NCI-H524 (cell line): ENCODE measurements around the gene S1PR5.
"Not testable (repeated sequence)": the region's sequence is repeated elsewhere in the genome, so short reads cannot be mapped to it uniquely, and the experiment has no call there.

Source experiments
- DNase-seq, 2 experiments: peaks; one replicate each; lab custom pipeline; 2025; lab: John Stamatoyannopoulos, UW

S1PR5 gene, protein sequence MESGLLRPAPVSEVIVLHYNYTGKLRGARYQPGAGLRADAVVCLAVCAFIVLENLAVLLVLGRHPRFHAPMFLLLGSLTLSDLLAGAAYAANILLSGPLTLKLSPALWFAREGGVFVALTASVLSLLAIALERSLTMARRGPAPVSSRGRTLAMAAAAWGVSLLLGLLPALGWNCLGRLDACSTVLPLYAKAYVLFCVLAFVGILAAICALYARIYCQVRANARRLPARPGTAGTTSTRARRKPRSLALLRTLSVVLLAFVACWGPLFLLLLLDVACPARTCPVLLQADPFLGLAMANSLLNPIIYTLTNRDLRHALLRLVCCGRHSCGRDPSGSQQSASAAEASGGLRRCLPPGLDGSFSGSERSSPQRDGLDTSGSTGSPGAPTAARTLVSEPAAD

DNA sequence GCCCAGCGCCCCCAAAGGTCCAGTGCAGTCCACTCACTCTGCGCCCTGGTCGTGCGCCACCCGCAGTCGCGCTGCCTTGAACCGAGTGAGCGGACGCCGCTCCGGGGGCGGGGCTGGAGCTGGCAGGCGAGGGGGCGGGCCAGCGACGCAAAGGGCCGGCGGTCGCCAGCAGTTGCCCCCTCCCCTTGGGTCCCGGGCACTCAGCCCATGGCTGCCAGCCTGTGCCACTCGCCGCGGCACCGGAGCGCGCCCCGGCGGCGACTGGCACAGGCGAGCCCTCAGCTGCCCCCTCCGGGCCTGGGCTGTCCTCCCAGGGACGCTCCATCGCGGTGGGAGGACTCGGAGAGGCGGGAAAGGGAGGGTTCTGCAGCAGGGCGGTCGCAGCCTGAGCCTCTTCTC, at the start of gene S1PR5:
Gene S1PR5 (minus strand): TSS at position 87 of the 399 bp plus-strand sequence. CDS start 2,436 bp downstream, outside the sequence.
- DNase-seq = peak; percentile 29 to 31

DNA sequence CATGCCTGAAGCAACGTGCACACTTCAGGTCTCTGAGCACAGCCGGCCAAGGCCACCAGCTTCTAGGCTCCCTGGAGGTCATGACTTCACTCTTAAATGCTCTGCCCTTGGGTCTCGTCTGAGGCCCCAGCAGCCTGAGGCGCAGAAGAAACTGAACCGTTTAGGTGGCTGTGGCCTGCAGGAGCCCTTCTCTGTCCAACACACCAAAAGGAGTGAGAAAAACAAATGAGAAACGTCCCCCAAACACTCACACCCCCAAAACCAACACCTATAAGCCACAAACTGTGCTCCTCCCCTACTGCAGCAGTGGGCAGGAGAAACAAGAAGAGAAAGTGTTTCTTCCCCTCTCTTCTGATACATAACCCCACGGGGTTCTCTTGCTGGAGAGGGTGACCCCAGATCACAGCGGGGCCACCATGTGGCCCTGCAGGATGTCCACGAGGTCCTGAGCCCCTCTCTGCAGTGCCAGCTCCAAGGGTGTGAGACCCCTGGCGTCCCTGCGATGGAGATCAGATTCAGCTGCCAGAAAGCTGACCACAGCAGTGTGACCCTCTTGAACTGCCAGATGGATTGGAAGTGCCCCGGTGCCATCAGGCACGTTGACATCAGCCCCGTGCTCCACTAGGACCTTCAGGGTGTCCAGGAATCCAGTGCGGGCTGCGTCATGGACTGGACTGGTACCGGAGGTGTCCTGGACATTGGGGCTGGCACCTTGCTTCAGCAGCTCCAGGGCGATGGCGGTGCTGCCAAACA, 49.6 kb upstream of the S1PR5 start:
- DNase-seq = no peak

DNA sequence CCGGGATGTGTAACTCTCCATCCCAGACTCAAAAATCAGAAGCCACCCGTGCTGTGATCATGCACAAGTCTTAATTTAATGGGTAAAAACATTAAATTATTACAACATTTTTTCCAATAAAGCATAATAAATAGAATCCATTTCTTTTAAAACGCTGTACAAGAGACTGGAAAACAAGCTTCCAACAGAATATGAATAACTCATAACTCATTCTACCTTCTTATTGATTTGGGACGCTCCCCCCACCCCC, 49.1 kb upstream of the S1PR5 start:
- no peak for DNase-seq

DNA sequence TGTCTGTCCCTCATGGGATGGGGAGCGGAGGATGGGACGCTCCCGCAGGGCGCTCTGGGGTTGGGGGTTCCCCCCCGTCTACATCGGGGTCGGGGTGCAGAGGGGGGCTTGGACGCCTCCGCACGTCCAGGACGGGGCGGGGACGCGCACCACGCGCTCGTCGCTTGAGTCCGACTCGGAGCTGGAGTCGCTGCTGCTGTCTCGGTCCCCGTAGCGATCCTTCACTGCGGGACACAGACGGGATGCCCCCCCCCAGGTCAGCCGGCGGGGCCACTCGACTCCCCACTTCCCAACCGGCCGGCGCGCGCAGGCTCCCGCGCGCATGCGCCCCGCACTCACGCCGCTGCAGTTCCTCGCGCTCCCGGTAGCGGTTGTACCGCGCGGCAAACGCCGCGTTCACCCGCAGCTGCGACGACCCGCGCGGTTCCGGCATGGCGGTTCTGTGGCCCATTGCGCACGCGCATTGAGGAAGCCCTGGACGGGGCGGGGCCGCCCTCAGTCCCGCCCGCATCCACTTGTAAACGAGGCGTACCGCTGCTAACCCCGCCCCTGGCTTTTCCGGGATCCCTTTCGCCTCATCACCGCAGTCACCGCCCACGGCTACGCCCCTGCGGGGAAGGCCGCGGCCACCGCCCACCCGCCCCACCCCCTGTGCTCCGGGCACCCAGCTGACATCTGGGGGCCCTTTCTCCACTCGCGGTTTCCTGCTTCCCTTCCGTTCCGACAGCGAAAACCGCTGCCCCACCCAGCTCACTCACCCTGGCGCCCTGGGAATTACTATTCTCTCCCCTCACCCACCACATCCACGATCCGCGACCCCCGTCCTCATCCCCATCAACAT, 48.5 kb upstream of the S1PR5 start, which contains the start of gene KRI1:
Gene KRI1 (minus strand): TSS at position 444 of the 841 bp plus-strand sequence. CDS start 11 bp downstream, at position 433.
- peak; percentile 97 to 98 for DNase-seq

DNA sequence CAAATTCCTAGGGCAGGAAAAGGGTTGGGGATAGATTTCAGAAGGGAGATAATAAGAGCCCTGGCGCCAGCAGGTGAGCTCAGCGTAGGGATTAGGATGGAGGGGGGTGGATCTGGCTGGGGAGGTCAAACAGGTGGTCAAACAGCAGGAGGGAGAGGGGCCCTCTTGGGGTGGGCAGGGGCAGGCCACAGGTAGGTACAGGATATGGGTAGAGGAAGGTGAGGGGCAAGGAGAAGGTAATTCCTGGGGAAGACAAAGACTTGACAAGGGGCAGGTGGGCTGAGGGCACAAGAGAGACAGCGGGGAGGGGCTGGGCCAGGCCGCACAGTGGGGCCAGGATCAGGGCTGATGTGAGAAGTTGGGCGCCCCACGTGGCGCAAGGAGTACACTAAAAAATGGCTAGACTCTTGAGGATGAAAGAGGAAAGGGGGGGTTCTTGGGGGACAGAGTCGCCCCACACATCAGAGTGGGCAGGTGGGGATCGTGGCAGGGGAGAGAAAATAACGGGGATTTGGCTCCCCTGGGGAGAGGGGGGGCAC, 47.9 kb upstream of the S1PR5 start:
- peak; percentile 66 to 81 for DNase-seq

DNA sequence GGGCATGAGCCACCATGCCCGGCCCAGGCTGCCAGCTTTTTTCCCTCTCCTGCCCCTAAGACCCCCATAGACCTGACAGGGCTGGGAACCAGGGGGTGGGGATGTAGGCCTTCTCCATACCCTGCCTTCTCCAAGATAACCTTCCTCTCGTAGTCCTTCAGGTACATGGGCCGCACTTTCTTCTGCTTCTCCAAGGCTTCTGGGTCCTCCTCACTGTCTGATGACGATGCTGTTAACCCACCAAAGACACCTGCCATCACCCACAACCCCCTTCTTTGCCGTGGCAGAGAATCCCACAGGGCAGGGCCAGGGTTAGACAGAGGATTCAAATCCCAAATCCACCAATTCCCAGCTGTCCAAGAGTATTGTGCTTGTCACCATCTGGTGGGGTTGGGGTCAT, 45.4 kb upstream of the S1PR5 start:
- DNase-seq = no peak

DNA sequence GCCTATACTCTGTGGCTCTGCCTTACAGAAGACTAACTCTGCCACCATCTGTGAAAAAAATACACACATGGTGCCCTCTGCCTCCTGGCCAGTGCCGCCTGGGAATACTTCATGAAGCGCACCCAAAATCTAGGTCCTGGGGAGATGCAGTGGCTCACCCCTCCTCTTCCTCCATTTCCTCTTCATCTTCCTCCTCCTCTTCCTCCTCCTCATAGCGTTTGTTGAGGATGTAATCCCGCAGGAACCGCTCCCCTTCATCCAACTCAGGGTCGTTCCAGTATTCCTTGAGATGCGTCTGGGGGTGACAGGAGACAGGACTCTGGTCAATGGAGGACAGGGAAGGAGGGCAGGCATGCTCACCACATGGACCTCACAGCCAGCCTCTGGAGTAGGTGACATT, 42.9 kb upstream of the S1PR5 start:
- no peak for DNase-seq

DNA sequence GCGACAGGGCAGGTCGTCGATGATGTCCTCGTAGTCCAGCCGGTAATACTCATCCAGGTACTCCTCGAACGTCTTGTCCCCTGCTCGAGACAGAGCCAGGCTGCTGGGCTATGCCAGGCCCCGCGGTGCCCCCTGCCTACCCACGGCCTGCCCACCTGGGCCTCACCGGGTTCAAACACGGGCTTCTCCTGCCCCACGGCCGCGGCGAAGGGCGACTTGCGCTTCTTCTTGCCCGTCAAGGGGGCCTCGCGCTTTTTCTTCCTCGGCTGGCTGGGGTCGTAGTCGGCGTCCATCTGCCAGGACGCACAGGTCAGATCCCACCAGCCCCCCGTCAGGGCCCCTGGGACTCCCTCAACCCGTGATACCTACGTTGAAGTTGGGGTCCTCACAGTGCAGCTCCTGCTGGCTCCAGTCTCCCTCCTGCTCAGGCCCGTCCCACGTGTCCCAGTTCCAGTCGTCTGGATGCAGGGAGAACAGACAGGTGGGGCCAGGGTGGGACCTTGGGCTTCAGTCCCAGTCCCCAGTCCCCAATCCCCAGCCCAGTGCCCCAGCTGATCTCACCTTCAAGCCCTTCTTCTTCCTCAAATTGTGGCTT, 40.5 kb upstream of the S1PR5 start:
- DNase-seq = no peak

DNA sequence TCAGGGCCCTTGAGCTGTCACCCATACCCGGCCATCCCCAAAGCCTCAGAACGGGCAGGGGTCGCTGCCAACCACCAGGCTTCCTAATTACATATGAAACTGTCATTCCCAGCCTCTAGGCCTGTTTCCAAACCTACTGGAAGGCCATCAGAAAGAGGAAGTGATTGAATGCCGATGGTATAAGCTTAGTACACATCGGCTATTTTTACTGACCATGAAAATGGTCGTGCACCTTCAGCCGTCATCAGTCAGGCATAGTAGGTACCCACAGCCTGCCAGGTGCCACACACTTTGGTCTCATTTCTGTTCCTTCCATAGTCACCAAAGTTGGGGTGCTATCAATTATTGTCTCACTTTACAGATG, 38.3 kb upstream of the S1PR5 start:
- no peak for DNase-seq

DNA sequence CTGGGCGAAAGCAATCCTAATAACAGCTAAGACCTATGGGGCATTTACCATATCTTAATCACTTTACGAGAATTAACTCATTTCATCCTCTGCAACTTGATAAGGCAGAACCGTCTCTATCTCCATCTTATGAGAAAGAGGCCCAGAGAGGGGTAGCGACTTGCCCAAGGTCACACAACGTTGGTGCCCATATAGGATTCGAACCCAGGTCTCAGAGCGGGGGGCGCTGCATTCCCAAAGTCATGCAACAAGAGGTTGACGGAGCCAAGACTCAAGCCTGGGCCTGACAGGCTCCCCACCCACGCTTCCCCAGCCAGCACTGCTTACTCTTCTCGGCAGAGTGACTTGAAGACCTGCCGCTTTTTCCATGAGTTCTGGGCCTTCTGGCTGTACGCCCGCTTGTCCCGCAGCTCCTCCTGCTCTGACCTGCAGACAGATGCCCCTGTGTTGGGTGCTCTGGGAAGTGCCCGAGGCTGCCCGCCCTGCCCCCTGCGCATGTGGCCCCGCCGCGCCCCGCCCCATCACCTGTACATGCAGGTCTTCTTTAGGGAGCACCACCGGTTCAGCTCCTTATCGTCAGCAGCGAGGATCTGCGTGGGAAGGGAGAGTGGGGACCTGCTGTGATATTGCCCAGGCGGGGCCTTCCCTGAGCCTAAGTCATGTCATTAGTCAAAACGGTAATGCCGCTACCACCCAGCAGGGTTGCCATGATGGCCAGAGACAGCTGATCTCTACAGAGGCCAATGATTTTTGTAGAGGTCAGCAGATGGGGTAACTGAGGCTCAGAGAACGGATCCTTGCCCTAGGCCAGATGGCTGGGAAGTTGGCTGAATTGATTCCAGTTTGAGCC, 37.7 kb upstream of the S1PR5 start:
- no peak for DNase-seq

DNA sequence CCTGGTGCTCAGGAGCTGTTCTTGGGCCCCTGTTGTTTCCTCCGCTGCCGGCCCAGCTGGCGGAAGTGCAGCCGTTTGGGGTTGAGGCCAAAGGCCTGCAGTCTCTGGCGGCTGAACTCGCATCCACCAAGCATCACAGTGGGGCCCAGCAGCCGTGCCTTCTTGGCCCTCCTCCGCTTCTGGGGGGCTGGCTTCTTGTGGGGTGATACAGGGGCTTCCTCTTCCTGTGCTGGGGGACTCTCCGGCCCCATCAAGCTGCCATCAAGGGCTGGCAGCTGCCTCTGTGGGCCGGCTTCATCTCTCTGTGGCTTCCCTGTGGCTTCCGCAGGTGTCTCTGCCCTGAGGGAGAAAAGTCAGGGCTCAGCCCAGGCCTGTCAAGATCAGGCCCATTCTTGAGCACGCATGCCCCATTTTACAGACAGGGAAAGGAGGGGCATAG, 36.7 kb upstream of the S1PR5 start:
- no peak for DNase-seq

DNA sequence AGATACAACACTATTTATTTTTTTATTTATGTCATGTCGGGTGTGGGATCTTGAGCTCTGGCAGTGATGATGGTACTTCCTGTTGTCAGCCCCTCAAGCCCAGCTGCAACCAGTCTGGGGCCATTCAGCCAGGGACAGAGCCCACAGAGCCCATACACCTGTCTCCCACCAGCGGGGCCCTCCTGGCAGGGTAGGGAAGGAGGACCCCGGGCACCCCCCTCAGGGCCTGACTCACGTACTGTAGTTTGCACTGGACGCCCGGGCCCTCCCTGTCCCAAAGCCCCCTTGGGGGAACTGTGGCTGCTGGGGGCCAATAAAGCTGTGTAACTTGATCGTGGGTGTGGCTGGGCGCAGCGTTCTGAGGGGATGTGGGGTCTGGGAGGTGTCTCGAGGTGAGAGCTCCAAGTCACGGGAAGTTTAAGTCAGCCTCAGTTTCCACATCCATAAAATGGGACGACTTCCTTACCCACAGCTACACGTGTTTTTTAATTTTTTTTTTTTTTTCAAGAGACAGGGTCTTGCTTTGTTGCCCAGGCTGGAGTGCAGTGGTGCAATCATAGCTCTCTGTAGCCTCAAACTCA, 35.9 kb upstream of the S1PR5 start:
- no peak for DNase-seq

DNA sequence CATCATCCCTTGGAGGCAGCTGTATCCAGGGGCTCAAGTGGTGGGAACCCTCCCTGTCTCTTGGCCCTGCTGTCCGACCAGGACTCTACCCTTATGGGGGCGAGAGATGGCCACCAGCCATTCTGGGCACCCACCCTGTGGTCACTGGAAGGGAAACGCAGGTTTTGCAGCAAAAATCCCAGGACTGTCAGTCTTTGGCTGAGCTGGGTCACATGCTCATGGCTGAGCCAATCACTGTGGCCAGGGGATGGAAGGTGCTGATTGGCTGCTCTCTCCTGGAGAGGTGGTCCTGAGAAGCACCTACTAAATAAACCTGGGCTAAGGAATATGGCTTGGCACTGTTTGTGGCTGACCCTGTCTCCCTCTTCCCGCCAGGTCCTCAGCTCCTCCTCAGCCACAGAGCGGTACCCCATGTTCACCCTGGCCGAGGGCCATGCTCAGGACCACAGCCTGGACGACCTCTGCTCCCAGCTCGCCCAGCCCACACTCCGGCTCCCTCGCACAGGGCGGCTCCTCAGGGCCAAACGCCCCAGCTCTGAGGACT, 35.3 kb upstream of the S1PR5 start:
- DNase-seq = peak in 1 of 2 experiments; percentile 68

DNA sequence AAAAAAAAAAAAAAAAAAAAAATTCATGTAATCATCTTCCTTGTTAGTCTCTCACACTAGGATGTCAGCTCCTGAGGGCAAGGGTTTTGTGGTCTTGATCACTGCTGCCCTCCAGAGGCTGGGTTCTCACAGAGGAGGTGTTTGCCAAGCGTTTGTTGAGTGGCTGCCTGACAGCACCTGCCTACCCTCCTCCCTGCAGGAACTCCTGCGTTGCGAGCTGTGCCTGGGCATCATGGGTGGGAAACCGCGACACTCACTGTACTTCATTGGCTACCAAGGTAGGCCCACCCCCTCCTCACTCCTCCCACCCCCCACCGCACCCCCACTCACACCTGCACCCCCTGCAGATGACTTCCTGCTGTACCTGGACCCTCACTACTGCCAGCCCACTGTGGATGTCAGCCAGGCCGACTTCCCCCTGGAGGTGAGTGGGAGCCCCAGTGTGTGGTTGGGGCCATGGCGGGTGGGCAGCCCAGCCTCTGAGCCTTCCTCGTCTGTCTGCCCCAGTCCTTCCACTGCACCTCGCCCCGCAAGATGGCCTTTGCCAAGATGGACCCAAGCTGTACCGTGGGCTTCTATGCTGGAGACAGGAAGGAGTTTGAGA, 34.6 kb upstream of the S1PR5 start:
- peak in 1 of 2 experiments; percentile 46 for DNase-seq

DNA sequence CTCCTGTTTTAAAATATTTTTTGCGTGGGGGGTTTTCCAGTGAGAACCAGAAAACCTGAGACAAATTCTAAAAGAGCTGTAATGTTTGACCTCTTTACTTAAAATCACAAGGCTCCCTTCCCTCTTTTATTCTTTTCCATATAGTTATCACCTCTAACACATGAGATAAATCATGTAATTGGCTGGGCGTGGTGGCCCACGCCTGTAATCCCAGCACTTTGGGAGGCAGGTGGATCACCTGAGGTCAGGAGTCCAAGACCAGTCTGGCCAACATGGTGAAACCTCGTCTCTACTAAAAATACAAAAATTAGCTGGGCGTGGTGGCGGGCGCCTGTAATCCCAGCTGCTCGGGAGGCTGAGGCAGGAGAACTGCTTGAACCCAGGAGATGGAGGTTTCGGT, 33.8 kb upstream of the S1PR5 start:
- DNase-seq = not testable (repeated sequence)

DNA sequence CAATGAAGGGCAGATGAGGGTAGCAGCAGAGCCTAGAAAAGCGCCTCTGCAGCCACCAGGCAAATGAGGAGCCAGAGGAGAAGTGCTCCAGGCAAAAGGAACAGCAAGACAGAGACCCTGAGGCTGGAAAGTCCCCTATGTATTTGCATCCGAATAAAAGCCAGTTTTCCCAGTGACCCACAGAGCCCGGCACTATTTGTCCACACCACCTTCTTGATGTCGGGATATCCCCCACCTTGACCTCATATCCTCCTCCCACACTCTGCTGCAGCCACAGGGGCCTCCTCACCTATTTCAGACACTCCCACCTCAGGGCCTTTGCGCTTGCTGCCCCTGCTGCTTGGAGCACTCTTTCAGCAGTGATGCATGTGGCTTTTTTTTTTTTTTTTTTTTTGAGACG, 33.1 kb upstream of the S1PR5 start:
- DNase-seq = no peak

DNA sequence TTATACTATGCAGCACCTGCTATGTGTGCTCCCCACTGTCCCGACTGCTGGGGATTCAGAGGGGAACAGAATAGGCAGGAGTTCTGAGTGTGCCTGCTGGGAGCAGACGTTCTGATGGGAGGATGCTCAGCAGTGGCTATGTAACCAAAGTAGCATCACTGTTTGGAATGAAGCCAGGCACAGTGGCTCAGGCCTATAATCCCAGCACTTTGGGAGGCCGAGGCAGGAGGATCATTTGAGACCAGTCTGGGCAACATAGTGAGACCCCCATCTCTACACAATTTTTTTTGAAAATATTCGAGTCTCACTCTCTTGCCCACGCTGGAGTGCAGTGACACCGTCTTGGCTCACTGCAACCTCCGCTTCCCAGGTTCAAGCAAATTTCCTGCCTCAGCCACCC, 32.5 kb upstream of the S1PR5 start:
- DNase-seq = no peak

DNA sequence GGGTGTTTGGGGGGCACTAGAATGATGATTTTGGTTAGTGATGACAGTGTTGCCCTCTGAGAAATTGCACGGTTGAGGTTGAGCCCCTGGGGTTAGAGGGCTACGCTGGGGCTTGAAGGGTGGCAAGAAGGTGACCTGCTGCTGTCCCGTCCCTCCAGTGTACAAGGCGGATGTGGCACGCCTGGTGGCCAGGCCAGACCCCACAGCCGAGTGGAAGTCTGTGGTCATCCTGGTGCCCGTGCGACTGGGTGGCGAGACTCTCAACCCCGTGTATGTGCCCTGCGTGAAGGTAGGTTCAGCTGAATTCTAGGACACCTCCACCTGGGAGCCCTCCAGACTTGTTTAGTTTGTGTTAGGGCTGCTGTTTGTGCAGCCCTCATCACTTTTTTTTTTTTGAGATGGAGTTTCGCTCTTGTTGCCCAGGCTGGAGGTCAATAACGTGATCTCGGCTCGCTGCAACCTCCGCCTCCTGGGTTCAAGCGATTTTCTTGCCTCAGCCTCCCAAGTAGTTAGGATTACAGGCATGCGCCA, 31.6 kb upstream of the S1PR5 start:
- DNase-seq = no peak

DNA sequence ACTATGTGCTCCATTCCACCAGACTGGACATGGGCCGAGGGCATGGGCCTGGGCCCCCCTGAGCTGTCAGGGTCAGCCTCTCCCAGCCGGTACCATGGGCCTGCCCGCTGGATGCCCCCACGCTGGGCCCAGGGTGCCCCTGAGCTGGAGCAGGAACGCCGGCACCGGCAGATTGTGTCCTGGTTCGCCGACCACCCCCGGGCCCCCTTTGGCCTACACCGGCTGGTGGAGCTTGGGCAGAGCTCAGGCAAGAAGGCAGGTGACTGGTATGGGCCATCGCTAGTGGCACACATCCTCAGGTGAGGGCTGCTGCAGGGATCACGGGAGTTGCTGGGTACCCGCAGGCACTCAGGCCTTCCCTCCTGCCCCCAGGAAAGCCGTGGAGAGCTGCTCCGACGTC, 29.6 kb upstream of the S1PR5 start:
- DNase-seq = no peak
